HUES64 (cell line): ENCODE measurements around the gene HBG1.

Source experiments
- H3K27ac ChIP-seq: 2 replicates; pipeline ENCODE4 v1.7.0; 2013; ENCODE audit warnings: low read depth, low read length, inconsistent platforms
- H3K27me3 ChIP-seq: 2 replicates; pipeline ENCODE4 v1.6.1; 2013; ENCODE audit warnings: mild to moderate bottlenecking, low read length; ENCODE audit not compliant: insufficient read depth
- H3K36me3 ChIP-seq: 2 replicates; pipeline ENCODE4 v1.6.1; 2013; ENCODE audit warnings: mild to moderate bottlenecking, low read length; ENCODE audit not compliant: insufficient read depth
- H3K4me1 ChIP-seq: 2 replicates; pipeline ENCODE4 v1.6.1; 2013; ENCODE audit warnings: mild to moderate bottlenecking, low read length, moderate library complexity; ENCODE audit not compliant: insufficient read depth
- H3K4me3 ChIP-seq: 2 replicates; pipeline ENCODE4 v1.5.1; 2013; ENCODE audit warnings: mild to moderate bottlenecking, low read length, moderate library complexity
- H3K9ac ChIP-seq: 2 replicates; pipeline ENCODE4 v1.6.1; 2013; ENCODE audit warnings: mild to moderate bottlenecking, low read depth, low read length
- H3K9me3 ChIP-seq: 2 replicates; pipeline ENCODE4 v1.6.1; 2013; ENCODE audit warnings: low read depth, low read length; ENCODE audit not compliant: insufficient read depth
- WGBS: fragments of 150-250, 120-280 bp; methylation state at CpG from one replicate; pipeline ENCODE4 v1.1.7; 2013; ENCODE audit warnings: missing lambda C conversion rate; 5-methylcytosine and 5-hydroxymethylcytosine counted together

Gene HBG1

GRCh38 chr11:5224538-5225479, 24.8 kb downstream of the HBG1 start:
- 94% methylated on average over 5 of the region's 6 CpGs for WGBS

DNA sequence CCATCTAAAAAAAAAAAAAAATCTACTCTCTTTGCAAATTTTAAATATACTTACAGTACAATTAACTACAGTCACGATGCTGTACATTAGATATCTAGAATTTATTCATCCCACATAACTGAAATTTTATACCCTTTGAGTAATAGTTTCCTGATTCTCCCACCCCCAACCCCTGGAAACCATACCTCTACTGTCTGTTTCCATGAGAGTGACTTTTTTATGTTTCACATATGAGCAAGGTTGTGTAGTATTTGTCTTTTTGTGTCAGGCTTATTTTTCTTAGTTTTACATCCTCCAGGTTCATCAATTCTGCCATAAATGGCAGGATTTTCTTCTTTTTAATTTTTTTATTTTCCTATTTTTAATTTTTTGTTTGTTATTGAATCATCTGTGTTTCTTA, 26.0 kb downstream of the HBG1 start:
- 97% methylated on average over 1 of the region's 1 CpG for WGBS
- peaks cover 5% of the 10 kb centered on the region; the same call in 1 of the 2 replicates for H3K9me3 ChIP-seq
- H3K4me3 ChIP-seq, result no peak overlapping the region
- no peak overlapping the region for H3K27ac ChIP-seq
- H3K36me3 ChIP-seq, result no peaks in the 10 kb centered on the region
- no peaks in the 10 kb centered on the region for H3K27me3 ChIP-seq
- no peak overlapping the region for H3K9ac ChIP-seq
- H3K4me1 ChIP-seq, result no peaks in the 10 kb centered on the region

More at GRCh38 chr11:5224538-5225479, 24.8 kb downstream of the HBG1 start:
- H3K27me3 ChIP-seq, result no peaks in the 10 kb centered on the region
- no peak overlapping the region for H3K4me3 ChIP-seq
- no peaks in the 10 kb centered on the region for H3K4me1 ChIP-seq
- peaks cover 5% of the 10 kb centered on the region; the same call in 1 of the 2 replicates for H3K9me3 ChIP-seq
- no peak overlapping the region for H3K9ac ChIP-seq
- no peaks in the 10 kb centered on the region for H3K36me3 ChIP-seq
- no peak overlapping the region for H3K27ac ChIP-seq

DNA sequence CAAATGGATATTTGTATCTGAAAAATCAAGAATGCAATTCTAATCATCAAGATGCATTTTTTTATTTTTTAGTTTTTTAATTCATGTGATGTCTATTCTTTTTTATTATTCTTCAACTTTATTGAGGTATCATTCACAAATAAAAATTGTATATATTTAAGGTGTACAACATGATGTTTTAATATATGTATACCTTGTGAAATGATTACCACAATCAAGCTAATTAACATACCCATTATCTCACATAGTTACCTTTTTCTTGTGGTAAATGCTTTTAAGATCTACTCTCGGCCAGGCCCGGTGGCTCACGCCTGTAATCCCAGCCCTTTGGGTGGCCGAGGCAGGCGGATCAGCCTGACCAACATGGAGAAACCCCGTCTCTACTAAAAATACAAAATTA, 26.5 kb downstream of the HBG1 start:
- Histone ChIP-seq H3K9me3 (peaks cover 5% of the 10 kb centered on the region; the same call in 1 of the 2 replicates), H3K36me3 (no peaks in the 10 kb centered on the region), H3K27ac (no peak overlapping the region), H3K9ac (no peak overlapping the region), H3K27me3 (no peaks in the 10 kb centered on the region), H3K4me3 (no peak overlapping the region), H3K4me1 (no peaks in the 10 kb centered on the region)
- 92% methylated on average over 6 of the region's 6 CpGs for WGBS

GRCh38 chr11:5210376-5210885, 39.2 kb downstream of the HBG1 start:
- H3K9ac ChIP-seq, result no peak overlapping the region
- no peaks in the 10 kb centered on the region for H3K27me3 ChIP-seq
- WGBS, result 66% methylated on average over 7 of the region's 7 CpGs
- no peaks in the 10 kb centered on the region for H3K36me3 ChIP-seq
- no peaks in the 10 kb centered on the region for H3K9me3 ChIP-seq
- no peak overlapping the region for H3K27ac ChIP-seq
- H3K4me1 ChIP-seq, result 0 out of 2 replicates have a peak, but pooled peaks cover 5% of the 10 kb centered on the region
- H3K4me3 ChIP-seq, result no peak overlapping the region

GRCh38 chr11:5204787-5205186, 44.9 kb downstream of the HBG1 start:
- no peak overlapping the region for H3K27ac ChIP-seq
- no peak overlapping the region for H3K4me3 ChIP-seq
- H3K4me1 ChIP-seq, result peaks cover 5% of the 10 kb centered on the region; the same call in 1 of the 2 replicates
- no peaks in the 10 kb centered on the region for H3K9me3 ChIP-seq
- H3K36me3 ChIP-seq, result no peaks in the 10 kb centered on the region
- no peak overlapping the region for H3K9ac ChIP-seq
- 17% methylated on average over 1 of the region's 1 CpG for WGBS
- H3K27me3 ChIP-seq, result no peaks in the 10 kb centered on the region

DNA sequence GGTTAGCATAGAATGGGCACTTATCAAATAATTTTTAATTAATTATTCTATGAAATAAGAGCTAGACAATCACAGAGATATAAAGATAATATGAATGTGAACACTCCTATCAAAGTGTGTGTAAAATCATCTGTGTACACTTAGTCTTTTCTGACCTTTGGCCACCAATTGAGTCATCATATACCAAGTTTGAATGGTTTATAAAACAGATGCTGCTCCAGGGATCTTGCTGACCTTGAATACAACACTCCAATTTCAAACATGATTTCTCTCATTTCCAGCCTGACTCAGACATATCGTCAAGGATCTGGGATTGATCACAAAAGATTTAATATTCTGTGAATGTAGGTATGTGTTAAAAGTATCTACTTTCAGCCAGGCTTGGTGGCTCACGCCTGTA, 46.3 kb downstream of the HBG1 start:
- 91% methylated on average over 2 of the region's 2 CpGs for WGBS
- Histone ChIP-seq H3K4me1 (no peaks in the 10 kb centered on the region; the same call in 1 of the 2 replicates), H3K27me3 (no peaks in the 10 kb centered on the region), H3K4me3 (no peak overlapping the region), H3K9me3 (no peaks in the 10 kb centered on the region), H3K36me3 (no peaks in the 10 kb centered on the region), H3K9ac (no peak overlapping the region), H3K27ac (no peak overlapping the region)

DNA sequence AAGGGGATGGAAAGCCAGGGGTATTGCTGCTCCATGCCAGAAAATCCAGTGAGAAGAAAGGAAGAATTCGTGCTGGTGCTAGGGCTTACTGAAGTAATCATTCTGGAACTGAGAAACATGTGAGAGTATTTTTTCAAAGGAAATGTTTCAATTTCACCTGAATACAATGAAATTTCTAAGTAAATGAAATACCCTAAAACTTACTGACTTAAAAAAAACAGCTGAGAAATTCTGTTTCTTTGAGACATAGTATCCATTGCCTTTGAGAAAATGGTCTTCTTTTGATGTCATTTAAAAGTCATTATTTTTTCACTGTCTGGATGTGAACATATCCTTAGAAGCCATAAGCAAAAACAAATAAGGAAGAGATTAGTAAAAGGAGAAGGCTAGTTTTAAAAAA, 49.1 kb downstream of the HBG1 start, which contains the start of gene OR51V1:
OR51V1 (minus strand) TSS at position 101 of the 400 bp plus-strand sequence; CDS start at position 101, 0 bp downstream.
- H3K27ac ChIP-seq, result no peak within 1 kb of the TSS
- no peaks in the 10 kb centered on the region for H3K27me3 ChIP-seq
- WGBS, result 88% methylated on average over 1 of the region's 1 CpG
- no peak within 1 kb of the TSS for H3K9ac ChIP-seq
- no peak within 1 kb of the TSS for H3K4me3 ChIP-seq
- H3K36me3 ChIP-seq, result no peaks in the 10 kb centered on the region
- H3K9me3 ChIP-seq, result no peaks in the 10 kb centered on the region
- no peaks in the 10 kb centered on the region; the same call in none of the 2 replicates for H3K4me1 ChIP-seq

DNA sequence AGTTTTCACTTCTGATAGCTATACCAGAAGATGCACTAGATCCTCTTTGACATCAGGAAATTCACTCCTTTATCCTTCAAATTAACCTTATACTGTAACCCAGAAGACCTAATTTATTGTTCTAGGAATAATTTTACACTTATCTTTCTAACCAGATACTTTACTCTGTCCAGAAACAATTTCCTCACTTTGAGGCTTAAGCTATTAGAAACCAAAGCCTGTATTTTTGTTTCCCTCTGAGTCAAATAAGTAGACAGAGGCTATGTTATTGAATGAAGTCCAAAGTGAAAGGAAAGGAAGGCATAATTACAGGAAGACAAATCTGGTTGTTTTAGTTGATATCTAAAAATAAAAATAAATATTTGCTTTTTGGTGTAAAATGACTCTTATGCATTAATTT, 51.4 kb downstream of the HBG1 start:
- H3K36me3 ChIP-seq, result no peaks in the 10 kb centered on the region
- no peaks in the 10 kb centered on the region; the same call in none of the 2 replicates for H3K4me1 ChIP-seq
- no peaks in the 10 kb centered on the region for H3K27me3 ChIP-seq
- no peak overlapping the region for H3K9ac ChIP-seq
- no peak overlapping the region for H3K4me3 ChIP-seq
- no peaks in the 10 kb centered on the region for H3K9me3 ChIP-seq
- no peak overlapping the region for H3K27ac ChIP-seq
